Retinal pigment epithelial cell (primary cell): ENCODE data around the gene GNG8.

Experiments used
- DNase-seq: peaks from one replicate; pipeline ENCODE4 v3.0.0-alpha.2; 2010; ENCODE audit warnings: low read depth
- H3K4me3 ChIP-seq: 2 replicates; pipeline ENCODE4 v1.5.1; 2011; ENCODE audit warnings: mild to moderate bottlenecking, low read length, control low read depth, moderate library complexity
- TF ChIP-seq, protein P1 (sequence below): conservative IDR thresholded peaks from 2 replicates; pipeline ENCODE4 v1.5.1; 2011; ENCODE audit warnings: low read depth, low read length, control low read depth, inconsistent platforms

GNG8 gene

DNA sequence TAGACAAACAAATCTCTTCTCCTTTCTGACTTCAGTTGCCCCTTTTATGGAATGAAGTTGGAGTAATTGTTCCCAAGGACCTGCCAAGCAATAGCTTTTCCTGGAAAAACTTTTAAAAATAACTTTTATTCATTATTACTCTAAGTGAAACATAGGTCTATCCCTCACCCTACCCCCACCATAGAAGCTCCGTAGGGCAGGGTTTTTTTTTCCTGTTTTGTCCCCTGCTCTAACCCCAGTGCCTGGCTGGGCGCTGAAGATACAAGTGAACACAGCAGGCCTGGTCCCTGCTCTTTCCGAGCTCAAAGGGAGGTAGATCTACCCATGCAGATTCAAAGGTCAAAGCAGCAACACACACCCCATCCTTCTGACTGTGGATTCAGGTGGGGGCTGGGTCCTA lies 8.7 kb upstream of the GNG8 start:
- TF ChIP-seq, protein P1, sequence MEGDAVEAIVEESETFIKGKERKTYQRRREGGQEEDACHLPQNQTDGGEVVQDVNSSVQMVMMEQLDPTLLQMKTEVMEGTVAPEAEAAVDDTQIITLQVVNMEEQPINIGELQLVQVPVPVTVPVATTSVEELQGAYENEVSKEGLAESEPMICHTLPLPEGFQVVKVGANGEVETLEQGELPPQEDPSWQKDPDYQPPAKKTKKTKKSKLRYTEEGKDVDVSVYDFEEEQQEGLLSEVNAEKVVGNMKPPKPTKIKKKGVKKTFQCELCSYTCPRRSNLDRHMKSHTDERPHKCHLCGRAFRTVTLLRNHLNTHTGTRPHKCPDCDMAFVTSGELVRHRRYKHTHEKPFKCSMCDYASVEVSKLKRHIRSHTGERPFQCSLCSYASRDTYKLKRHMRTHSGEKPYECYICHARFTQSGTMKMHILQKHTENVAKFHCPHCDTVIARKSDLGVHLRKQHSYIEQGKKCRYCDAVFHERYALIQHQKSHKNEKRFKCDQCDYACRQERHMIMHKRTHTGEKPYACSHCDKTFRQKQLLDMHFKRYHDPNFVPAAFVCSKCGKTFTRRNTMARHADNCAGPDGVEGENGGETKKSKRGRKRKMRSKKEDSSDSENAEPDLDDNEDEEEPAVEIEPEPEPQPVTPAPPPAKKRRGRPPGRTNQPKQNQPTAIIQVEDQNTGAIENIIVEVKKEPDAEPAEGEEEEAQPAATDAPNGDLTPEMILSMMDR: no peak
- H3K4me3 ChIP-seq: no peak overlapping the region
- no peak for DNase-seq

DNA sequence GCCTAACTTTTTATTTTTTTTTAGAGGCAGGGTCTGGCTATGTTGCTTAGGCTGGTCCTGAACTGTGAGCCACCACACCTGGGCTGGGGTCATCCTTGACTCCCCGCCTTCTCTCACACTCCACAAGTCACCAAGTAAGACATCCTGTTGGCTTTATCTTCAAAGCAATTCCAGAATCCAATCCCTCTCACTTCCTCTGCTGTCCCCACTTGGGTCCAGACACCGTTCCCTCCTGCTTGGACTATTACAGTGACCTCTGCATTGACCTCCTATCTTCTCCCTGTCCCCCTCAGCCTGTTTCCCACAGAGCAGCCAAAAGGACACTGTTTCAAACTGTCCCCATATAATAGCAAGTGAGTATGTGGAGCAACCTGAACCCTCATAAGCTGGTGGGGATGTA lies 4.7 kb upstream of the GNG8 start:
- TF ChIP-seq, protein P1: no peak
- no peak overlapping the region for H3K4me3 ChIP-seq
- no peak for DNase-seq

DNA sequence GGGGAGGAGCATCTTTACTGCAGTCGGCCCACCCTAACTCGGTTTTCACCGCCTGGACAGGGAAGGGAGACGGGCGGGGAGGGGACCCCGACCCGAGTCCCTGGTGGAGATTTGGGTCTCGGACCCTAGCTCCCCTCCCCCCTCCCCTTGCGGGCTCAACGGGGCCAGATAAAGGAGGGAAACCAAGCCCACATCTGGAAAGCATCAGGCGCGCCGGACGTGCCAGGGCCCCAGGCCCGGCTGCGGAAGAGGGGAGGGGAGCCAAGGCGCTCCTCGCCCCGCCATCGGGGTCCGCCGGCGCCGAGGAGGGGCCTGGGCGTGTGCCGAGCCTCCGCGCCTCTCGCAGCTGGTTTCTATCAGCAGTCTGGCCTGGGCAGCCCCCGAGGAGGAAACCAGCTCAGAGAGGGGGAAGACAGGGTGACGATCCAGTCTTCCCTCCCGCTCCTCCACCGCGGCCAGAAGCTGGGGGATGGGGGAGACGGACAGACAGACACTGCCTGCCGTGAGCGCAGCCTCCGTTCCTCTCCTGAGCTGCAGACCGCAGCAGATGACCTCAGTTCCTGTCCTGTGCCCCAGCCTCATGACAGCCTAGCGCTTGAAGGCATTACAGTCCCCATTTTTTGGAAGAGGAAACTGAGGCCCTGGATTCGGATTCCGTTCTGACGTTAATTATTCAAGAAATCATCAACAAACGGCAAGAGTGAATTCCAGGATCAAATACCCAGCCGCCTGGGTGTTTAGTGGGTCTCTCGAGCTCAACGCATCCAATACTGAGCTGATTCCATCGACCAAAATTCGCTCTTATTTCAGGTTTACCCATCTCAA lies 3.6 kb upstream of the GNG8 start:
- TF ChIP-seq, protein P1: no peak
- peak overlapping the region; percentile 33 for H3K4me3 ChIP-seq
- no peak for DNase-seq

DNA sequence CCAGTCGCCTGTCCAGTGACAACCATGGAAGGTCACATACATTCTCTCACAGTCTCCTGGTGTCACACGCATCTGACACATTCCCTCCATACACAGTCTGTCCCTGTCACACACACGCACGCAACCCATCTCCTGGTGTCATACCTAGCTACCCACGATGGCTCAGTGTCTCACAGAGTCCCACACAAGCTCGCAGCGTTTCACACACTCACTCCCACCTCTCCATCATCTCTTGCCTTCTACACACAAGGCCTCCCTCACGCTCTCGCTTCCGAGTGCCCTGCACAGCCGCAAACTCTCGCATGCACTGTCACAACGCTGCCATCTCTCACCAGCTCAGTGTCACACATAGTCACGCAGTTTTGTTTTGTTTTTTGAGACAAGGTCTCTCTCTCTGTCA lies 1.2 kb upstream of the GNG8 start:
- TF ChIP-seq, protein P1: no peak
- H3K4me3 ChIP-seq: no peak overlapping the region
- no peak for DNase-seq

DNA sequence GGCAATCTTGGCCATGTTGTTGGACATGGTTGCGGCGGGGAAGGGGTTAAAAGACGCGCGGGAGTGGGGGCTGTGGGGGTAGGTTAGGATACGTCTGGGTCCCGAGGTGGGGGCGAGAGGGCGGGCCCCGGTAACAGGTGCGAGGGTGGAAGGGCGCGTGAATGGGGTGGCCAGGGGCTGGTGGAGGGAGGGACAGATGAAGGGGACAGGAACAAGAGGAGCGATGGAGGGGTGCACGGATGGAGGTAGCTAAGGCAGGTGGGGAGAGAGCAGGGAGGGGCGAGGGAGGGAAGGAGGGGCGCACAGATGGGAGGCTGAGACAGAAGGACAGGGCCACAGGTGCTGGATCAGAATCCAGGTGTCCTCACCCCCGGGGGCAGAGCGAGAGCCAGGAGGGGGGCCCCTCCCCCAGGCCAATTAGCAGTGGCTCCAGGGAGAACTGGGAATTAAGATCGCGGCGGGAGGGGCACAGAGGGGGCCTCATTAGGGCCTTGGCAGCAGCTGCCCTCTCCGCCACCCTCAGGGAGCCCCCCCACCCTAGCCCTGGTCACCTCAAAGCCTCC lies 1.3 kb downstream of the GNG8 start:
- TF ChIP-seq, protein P1: no peak
- peak overlapping the region; percentile 35 for H3K4me3 ChIP-seq
- no peak for DNase-seq

DNA sequence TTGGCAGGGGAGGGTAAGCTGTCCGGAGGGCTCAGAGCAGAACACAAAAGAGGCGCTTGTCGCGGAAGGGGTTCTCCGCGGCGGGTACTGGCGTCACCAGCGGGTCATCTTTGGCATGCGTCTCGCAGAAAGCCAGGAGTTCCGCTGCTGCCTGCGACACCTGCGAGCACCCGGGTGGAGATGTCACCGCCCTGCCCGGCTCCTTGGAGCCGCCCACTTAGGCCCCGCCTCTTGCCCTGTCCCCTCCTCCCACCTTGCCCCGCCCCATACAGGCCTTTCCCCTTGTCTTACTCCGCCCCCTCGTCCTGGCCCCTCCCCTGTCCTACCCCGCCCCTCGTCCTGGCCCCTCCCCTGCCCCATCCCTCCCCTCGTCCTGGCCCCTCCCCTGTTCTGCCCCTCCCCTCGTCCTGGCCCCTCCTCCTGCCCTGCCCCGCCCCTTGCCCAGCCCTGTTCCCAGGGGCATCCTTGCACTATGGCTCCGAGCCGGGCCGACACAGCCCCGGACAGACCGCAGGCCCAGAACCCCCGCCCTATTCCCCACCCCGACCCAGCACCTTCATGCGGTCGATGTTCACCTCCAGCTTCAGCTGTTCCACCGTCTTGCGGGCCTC lies 1.9 kb downstream of the GNG8 start:
- TF ChIP-seq, protein P1: no peak
- peak; percentile 66 for DNase-seq

More for the DNA sequence above, 1.9 kb downstream of the GNG8 start:
- peak overlapping the region; percentile 51 for H3K4me3 ChIP-seq
